Measurements from ENCODE around the gene STARD10. TPM values are rescaled to one million over a fixed set of nuclear protein-coding genes. Genes with fewer than 3 reads are reported as not detected.

Gene STARD10
- total and polyA plus RNA-seq, 4 donors: 70.5 to 328 (median 232) TPM

DNA sequence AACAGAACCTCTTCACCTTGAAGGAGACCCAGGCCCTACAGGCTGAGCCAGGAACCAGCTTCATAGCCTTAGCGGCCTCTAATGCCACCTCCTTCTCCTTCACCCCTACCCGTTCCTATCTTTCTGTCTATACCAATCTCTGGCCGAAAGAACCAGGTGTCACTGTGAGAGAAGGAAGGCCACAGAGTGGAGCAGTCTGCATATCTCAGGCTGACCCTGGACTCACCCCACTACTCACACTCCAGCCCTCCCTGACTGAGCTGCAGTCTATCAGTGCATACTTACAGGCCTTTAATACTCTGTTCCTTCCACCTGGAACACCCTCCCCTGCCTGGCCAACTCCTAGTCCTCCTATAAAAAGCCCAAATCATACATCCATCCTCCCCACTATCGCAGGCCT lies 74.3 kb downstream of the STARD10 start (continued):
- TF ChIP-seq, protein P1, sequence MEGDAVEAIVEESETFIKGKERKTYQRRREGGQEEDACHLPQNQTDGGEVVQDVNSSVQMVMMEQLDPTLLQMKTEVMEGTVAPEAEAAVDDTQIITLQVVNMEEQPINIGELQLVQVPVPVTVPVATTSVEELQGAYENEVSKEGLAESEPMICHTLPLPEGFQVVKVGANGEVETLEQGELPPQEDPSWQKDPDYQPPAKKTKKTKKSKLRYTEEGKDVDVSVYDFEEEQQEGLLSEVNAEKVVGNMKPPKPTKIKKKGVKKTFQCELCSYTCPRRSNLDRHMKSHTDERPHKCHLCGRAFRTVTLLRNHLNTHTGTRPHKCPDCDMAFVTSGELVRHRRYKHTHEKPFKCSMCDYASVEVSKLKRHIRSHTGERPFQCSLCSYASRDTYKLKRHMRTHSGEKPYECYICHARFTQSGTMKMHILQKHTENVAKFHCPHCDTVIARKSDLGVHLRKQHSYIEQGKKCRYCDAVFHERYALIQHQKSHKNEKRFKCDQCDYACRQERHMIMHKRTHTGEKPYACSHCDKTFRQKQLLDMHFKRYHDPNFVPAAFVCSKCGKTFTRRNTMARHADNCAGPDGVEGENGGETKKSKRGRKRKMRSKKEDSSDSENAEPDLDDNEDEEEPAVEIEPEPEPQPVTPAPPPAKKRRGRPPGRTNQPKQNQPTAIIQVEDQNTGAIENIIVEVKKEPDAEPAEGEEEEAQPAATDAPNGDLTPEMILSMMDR (IDR thresholded peaks at IDR 0.05; ENCODE audit: low read depth, low read length, missing input control): no peak
- no peak for TF ChIP-seq JUND (IDR thresholded peaks at IDR 0.05)
- TF ChIP-seq FOXA2 (IDR thresholded peaks at IDR 0.05): no peak
- no peak for TF ChIP-seq HNF4A (conservative IDR thresholded peaks at IDR 0.05)

DNA sequence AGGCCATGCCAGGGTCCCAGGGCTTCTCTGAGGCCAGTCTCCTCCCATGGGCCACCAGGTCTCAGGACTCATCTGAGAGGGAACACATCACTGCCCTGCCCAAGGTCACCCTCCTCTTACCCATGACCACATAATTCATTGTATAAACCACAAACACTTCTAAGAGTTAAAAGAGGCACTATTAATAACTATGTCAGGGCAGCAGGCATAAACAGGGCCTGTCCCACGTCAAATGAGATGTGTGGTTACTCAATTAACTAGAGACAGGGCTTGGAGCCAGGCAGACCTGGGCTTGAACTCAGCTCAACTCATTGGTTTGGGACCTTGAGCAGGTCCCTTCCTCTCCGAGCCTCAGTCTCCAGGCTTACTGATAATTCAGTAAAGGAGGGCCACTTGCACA lies 74.7 kb downstream of the STARD10 start:
- TF ChIP-seq, protein P2, sequence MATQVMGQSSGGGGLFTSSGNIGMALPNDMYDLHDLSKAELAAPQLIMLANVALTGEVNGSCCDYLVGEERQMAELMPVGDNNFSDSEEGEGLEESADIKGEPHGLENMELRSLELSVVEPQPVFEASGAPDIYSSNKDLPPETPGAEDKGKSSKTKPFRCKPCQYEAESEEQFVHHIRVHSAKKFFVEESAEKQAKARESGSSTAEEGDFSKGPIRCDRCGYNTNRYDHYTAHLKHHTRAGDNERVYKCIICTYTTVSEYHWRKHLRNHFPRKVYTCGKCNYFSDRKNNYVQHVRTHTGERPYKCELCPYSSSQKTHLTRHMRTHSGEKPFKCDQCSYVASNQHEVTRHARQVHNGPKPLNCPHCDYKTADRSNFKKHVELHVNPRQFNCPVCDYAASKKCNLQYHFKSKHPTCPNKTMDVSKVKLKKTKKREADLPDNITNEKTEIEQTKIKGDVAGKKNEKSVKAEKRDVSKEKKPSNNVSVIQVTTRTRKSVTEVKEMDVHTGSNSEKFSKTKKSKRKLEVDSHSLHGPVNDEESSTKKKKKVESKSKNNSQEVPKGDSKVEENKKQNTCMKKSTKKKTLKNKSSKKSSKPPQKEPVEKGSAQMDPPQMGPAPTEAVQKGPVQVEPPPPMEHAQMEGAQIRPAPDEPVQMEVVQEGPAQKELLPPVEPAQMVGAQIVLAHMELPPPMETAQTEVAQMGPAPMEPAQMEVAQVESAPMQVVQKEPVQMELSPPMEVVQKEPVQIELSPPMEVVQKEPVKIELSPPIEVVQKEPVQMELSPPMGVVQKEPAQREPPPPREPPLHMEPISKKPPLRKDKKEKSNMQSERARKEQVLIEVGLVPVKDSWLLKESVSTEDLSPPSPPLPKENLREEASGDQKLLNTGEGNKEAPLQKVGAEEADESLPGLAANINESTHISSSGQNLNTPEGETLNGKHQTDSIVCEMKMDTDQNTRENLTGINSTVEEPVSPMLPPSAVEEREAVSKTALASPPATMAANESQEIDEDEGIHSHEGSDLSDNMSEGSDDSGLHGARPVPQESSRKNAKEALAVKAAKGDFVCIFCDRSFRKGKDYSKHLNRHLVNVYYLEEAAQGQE (IDR thresholded peaks at IDR 0.05): no peak
- TF ChIP-seq FOXA2 (IDR thresholded peaks at IDR 0.05) (no peak), RAD21 (IDR thresholded peaks at IDR 0.05) (no peak), RXRA (IDR thresholded peaks at IDR 0.05) (peak; percentile 32 to 47)
- TF ChIP-seq, protein P3, sequence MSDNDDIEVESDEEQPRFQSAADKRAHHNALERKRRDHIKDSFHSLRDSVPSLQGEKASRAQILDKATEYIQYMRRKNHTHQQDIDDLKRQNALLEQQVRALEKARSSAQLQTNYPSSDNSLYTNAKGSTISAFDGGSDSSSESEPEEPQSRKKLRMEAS (IDR thresholded peaks at IDR 0.05): no peak
- TF ChIP-seq, protein P1 (IDR thresholded peaks at IDR 0.05; ENCODE audit: low read depth, low read length, missing input control): no peak
- no peak overlapping the region for H3K4me3 ChIP-seq (ENCODE audit: low read depth in 1 of 3, low read length in 3 of 3)
- peaks cover 2 to 9% (median 8%) of the 10 kb centered on the region in 4 donors for H3K36me3 ChIP-seq (ENCODE audit: control insufficient read depth in 4 of 4, insufficient read depth in 3 of 4, low read depth in 1 of 4, low read length in 3 of 4)
- DNase-seq (ENCODE audit: low spot score): no peak
- no peaks in the 10 kb centered on the region for H3K27me3 ChIP-seq (ENCODE audit: control insufficient read depth in 4 of 4, insufficient read depth in 4 of 4, low read length in 3 of 4)
- 22% methylated on average over 2 of the region's 2 CpGs for WGBS
- H3K27ac ChIP-seq (ENCODE audit: low read depth in 1 of 2, low read length in 2 of 2): peak overlapping the region in 1 of 2 donors; percentile 98
- no peaks in the 10 kb centered on the region for H3K9me3 ChIP-seq (ENCODE audit: control insufficient read depth in 4 of 4, low read length in 3 of 4)
- peaks cover 15 to 50% (median 44%) of the 10 kb centered on the region in 4 donors for H3K4me1 ChIP-seq (ENCODE audit: control insufficient read depth in 4 of 4, insufficient read depth in 4 of 4, low read length in 3 of 4)
- peak overlapping the region in 1 of 2 donors; percentile 7 for H3K9ac ChIP-seq (ENCODE audit: low read depth in 1 of 2, low read length in 2 of 2)

DNA sequence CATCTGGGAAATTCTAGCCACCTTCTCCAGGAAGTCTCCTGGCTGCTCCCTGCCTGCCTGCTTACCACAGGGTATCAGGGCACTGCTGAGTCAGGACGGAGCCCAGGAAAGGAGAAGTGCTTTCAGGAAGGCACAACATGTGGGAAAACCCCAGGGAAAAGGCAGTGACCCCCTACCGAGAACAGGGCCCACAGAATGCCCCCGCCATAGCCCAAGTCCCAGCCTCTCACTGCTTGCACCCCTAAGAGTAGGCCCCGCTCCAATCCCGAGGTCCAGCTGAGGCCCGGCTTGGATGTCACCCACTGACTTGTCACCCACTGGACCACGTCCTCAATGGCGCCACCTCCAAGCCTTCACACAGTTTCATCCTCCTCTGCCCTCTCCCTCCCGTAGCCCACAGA lies 75.7 kb downstream of the STARD10 start:
- H3K4me1 ChIP-seq (ENCODE audit: control insufficient read depth in 4 of 4, insufficient read depth in 4 of 4, low read length in 3 of 4): peaks cover 15 to 40% (median 34%) of the 10 kb centered on the region in 4 donors
- no peak overlapping the region for H3K27ac ChIP-seq (ENCODE audit: low read depth in 1 of 2, low read length in 2 of 2)
- H3K9ac ChIP-seq (ENCODE audit: low read depth in 1 of 2, low read length in 2 of 2): no peak overlapping the region
- no peak for DNase-seq (ENCODE audit: low spot score)
- H3K27me3 ChIP-seq (ENCODE audit: control insufficient read depth in 4 of 4, insufficient read depth in 4 of 4, low read length in 3 of 4): no peaks in the 10 kb centered on the region
- H3K36me3 ChIP-seq (ENCODE audit: control insufficient read depth in 4 of 4, insufficient read depth in 3 of 4, low read depth in 1 of 4, low read length in 3 of 4): peaks cover 2 to 12% (median 9%) of the 10 kb centered on the region in 4 donors
- no peaks in the 10 kb centered on the region for H3K9me3 ChIP-seq (ENCODE audit: control insufficient read depth in 4 of 4, low read length in 3 of 4)
- 86% methylated on average over 9 of the region's 9 CpGs for WGBS
- H3K4me3 ChIP-seq (ENCODE audit: low read depth in 1 of 3, low read length in 3 of 3): no peak overlapping the region
- TF ChIP-seq, protein P4, sequence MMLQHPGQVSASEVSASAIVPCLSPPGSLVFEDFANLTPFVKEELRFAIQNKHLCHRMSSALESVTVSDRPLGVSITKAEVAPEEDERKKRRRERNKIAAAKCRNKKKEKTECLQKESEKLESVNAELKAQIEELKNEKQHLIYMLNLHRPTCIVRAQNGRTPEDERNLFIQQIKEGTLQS (IDR thresholded peaks at IDR 0.05): no peak
- TF ChIP-seq HNF4G (IDR thresholded peaks at IDR 0.05) (no peak), JUND (IDR thresholded peaks at IDR 0.05) (no peak), HNF4A (conservative IDR thresholded peaks at IDR 0.05) (no peak), RAD21 (IDR thresholded peaks at IDR 0.05) (no peak), EGR1 (IDR thresholded peaks at IDR 0.05; ENCODE audit: low read depth in 2 of 2) (no peak), FOXA1 (IDR thresholded peaks at IDR 0.05) (no peak)
- TF ChIP-seq, protein P1 (IDR thresholded peaks at IDR 0.05; ENCODE audit: low read depth, low read length, missing input control): no peak
- TF ChIP-seq, protein P3 (IDR thresholded peaks at IDR 0.05): no peak
- TF ChIP-seq, protein P5, sequence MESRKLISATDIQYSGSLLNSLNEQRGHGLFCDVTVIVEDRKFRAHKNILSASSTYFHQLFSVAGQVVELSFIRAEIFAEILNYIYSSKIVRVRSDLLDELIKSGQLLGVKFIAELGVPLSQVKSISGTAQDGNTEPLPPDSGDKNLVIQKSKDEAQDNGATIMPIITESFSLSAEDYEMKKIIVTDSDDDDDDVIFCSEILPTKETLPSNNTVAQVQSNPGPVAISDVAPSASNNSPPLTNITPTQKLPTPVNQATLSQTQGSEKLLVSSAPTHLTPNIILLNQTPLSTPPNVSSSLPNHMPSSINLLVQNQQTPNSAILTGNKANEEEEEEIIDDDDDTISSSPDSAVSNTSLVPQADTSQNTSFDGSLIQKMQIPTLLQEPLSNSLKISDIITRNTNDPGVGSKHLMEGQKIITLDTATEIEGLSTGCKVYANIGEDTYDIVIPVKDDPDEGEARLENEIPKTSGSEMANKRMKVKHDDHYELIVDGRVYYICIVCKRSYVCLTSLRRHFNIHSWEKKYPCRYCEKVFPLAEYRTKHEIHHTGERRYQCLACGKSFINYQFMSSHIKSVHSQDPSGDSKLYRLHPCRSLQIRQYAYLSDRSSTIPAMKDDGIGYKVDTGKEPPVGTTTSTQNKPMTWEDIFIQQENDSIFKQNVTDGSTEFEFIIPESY (IDR thresholded peaks at IDR 0.05): no peak
